AML-193 (cell line): ENCODE results near the gene RACK1.
"Not testable (repeated sequence)": the region's sequence is repeated elsewhere in the genome, so short reads cannot be mapped to it uniquely, and the experiment has no call there.

Experiments
- DNase-seq, 2 experiments: peaks; one replicate each; lab custom pipeline; 2025; lab: John Stamatoyannopoulos, UW

RACK1 gene

GRCh38 chr5:181212934-181213333 lies 30.8 kb downstream of the RACK1 start:
- DNase-seq = no peak

DNA sequence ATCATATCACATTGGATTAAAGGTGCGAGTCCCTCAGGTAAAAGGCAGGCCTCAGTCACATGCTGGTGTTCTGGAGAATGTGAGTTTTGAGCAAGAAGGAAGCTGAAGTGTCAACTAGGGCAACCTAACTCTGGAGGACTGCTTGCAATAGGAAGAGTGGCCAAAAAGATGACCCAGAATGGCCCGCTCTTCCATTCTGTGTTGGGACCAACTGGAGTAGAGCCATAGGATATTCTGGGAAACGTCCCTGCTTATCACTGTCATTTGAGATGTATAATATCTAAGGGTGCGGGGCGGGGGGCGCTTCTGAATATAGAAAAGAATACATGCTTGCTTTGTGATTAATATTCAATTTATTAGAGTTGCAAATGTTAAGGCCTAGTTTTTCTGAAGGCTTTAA lies 31.6 kb downstream of the RACK1 start:
- no peak for DNase-seq

GRCh38 chr5:181211208-181211607 lies 32.5 kb downstream of the RACK1 start:
- no peak for DNase-seq

DNA sequence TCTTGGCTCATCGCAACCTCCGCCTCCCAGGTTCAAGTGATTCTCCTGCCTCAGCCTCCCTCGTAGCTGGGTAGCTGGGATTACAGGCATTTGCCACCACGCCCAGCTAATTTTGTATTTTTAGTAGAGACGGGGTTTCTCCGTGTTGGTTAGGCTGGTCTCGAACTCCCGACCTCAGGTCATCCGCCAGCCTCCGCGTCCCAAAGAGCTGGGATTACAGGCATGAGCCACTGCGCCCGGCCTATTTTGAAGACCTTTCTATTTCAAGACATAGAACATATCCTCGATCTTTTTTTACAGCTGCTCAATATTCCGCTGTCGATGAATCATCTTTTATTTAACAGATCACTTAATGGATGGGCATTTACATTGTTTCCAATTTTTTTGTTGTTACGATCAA lies 33.0 kb downstream of the RACK1 start:
- DNase-seq = not testable (repeated sequence)

- DNase-seq = not testable (repeated sequence)
These were observed 33.6 kb downstream of the RACK1 start for GRCh38 chr5:181210148-181210547.

- not testable (repeated sequence) for DNase-seq
These were observed 34.7 kb downstream of the RACK1 start for GRCh38 chr5:181209006-181209405.

- DNase-seq = no peak
These were observed 35.8 kb downstream of the RACK1 start for GRCh38 chr5:181207960-181208253.

DNA sequence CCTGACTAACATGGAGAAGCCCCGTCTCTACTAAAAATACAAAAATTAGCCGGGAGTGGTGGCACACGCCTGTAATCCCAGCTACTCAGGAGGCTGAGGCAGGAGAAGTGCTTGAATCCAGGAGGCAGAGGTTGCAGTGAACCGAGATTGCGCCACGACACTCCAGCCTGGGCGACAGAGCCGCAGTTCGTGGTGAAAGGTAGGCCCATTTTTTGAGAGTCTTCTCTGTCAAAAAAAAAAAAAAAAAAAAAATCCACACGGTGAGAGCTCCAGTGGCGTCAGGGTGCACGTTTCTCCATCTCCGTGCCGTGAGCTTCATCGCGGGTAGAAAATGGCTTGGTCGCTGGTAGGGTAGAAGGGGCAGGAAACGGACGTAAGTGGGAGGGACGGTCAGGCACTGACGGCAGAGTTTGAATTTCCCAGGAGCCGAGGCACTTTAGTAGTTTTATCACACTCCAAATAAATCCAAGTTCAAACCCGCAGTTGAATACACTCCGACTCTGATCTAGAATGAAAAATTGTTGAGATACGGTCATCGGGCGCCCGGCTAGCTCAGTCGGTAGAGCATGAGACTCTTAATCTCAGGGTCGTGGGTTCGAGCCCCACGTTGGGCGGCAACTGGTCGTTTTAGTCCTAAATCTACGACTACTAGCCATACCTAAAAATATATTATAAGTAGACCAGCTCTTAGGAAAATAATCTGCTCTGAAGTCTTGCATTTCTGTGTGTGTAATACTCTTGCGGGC lies 36.3 kb downstream of the RACK1 start:
- DNase-seq = no peak

DNA sequence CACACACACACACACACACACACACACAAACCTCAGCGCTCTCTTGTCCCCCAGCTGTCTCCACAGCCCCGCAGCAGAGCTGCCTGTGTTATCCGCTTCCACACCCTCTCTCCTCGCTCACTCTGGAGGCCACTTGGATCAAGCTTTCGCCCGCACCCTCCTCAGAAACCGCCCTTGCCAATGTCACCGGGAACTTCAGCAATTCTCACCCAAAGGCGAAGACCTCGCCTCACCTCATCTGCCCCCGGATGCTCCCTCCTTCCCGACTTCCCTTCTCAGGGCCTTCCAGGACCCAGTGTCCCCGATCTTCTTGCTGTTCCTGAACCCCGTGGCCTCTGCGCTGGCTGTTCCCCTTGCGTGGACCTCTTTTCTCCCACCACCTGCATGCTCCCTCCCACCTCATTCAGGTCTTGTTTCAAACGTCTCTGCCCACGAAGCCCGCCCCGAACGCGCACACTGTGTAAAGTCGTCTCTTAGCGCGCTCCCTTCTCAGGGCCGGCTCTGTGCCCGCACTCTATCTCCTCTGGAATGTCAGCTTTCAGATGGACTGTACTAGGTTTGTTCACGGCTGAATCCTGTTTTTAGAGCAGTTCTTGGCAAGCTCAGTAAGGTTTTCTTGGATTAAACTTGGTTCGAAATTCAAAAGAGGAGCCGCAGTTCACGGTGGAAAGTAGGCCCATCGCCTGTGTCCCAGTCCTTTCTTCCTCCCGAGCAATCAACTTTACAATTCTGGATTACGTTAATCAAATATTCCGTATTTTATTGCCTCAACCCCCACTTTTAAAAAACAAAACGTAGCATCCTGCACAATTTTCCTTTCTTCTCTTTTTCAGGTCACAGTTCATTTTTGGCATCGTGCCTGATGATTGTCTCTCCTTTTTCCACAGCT lies 37.7 kb downstream of the RACK1 start:
- DNase-seq = no peak

GRCh38 chr5:181204826-181205760 lies 38.6 kb downstream of the RACK1 start, which contains the start of gene TRIM7:
Gene TRIM7 (minus strand): TSS chr5:181205196. CDS start chr5:181205110, 86 bp downstream.
- no peak for DNase-seq

DNA sequence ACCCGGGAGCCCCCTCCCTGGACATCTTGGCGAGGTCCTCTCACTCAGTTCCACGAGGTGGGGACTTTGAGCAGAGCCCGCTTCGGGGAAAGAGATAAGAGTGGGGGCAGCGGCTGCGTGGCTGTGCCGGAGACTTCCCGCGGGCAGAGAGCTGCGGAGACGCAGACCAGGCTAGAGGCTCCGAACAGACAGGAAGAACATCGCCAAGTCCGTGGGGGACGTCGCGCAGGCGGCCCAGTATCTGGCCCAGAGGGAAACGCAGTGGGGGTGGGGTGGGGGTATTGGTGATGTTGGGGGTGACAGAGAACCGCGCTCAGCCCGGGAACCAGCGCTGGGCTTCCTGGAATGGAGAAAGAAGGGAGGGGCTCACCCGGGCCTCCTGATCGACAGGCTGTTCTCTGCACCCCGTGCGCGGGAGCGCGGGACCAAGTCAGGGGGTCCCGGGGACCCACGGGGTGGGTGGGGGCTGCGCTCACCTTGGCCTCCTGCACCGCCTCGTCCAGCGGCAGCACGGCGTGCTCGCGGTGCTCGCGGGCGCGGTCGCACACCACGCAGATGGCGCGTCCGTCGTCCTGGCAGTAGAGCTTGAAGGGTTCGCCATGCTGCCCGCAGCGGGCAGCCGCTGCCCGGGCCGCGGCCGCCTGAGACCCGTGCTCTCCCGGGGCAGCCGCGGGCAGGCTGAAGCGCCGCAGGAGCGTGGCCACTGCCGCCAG lies 39.4 kb downstream of the RACK1 start:
- no peak for DNase-seq

GRCh38 chr5:181203777-181204112 lies 40.0 kb downstream of the RACK1 start:
- DNase-seq = no peak

- DNase-seq = no peak
These were observed 40.5 kb downstream of the RACK1 start for GRCh38 chr5:181203093-181203711.

DNA sequence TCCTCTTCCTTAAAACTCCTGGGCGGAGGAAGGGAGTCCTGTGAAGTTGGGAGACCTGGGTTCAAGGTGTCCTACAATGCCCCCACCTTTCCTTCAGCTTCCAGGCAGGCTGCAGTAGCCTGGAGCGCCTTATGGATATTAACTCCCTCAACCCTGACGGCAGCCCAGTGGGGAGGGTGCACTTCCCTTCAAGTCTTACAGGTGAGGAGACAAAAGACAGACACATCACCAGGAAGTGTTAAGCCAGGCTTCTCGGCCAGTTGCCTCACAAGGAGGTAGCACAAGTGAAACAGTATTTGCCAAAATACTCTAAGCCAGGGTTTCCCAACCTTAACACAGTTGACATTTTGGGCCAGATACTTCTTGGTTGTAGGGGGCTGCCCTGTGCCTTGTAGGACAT lies 42.9 kb downstream of the RACK1 start:
- DNase-seq = no peak

DNA sequence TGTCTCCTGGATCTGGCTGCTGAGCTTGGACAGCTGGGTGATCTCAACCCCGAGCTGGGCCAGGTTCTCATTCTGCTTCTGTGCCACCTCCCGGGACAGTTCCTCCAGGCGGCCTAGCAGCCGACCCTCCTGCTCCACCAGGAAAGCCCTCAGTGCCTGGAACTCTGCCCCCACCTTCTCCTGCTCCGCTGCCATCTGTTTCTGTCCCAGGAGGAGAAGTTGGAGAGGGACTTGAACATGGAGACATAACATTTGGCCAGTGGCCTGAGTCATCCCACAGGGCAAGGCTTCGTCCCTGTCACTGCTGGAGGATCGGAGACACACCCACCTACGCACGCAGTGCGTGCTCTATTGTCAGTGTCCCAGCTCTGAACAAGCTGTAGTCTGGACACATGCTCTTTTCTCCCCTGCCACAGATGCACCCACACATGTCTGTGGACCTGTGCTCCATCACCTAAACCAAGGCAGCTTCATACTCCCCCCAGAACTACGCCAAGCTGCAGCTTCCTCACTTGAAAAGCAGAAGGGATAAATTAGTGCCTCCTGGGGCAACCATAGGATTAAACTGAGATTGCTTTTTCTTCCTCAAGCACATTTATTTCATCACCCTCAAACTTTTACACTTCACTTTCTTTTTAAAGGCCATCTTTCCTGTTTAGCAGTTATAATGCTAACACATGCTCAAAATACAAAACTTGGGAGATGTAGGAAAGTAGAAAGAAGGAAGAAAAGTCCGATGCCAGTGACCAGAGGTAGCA lies 43.6 kb downstream of the RACK1 start:
- DNase-seq = no peak

DNA sequence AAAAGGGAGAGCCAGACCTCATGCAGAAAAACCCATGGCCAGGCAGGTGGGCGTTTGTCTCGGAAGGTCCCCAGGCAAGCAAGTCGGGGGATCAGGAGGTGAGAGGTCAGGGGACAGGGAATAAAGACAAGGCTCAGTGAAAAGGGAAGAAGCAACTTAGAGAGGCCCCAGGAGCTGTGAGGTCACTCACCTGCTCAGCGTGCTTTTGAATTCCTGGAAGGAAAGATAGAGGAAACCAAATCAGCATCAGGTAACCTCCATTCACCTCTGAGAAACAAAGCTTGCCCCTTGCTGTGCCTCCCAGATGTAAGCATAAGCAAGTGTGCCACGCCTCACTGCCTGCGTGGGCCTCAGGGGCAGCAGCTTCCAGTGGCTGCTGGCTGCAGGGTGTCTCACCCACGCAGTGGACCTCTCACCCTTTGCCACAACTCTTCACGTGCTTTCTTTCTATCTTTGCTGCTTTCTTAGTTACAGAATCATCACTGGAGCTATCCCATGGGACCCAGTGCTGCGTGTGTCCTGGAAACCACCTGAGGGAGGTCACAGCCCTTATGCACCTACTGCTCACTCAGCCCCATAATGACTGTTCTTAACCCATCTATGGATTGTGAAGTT lies 44.7 kb downstream of the RACK1 start:
- DNase-seq = no peak

DNA sequence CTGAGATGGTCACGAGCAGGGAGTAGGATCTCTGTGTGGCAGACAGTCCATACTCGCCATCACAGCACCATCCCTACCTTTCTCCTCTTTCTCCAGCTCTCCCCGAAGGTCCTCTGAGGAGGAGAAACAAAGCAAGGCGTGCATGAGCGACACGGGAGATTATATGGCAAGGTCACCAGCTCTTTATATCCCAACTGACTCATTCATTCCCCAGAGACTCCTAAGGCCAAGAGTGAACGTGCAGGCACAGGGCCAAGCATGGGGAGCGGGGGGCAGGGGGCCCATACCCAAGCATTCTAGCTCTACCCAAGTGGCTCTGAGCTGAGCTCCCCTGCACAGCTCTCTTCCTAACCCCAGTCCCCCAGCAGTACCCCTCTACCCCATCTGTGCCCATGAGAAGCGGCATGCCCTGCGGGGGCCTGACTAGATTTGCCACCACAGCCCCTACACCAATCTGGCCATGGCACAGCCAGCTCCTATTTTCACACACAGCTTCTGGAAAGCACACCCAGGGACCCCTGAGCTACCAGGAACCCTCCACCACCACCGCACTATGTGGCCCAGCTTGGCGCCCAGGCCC lies 45.5 kb downstream of the RACK1 start:
- no peak for DNase-seq

DNA sequence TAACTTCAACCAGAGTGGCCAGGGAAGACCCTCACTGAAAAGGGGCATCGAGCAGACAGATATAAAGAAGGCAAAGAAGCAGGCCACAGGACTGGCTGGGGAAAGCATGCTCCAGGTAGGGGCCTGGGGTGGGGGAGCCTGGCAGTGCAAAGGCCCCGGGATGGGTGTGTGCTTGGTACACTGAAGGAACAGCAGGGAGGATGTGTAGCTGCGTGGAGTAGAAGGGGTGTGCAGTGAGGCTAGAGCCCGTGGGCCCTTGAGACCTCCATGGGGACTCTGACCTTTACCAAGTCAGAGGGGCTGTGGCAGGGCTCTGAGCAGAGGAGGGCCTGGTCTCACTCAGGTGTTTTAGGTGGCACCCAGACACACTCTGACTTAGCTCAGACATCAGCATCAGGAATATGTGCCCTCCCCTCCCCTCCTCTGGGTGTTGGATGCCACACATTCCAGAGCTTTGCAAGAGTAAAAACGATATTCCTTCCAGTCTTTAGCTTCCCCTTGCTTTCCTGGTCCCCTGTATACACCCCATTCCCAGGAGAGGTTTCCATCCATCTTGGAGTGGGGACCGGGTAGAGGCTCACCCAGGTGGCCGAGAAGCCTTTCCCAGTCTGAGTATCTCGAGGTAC lies 46.3 kb downstream of the RACK1 start:
- DNase-seq = no peak

DNA sequence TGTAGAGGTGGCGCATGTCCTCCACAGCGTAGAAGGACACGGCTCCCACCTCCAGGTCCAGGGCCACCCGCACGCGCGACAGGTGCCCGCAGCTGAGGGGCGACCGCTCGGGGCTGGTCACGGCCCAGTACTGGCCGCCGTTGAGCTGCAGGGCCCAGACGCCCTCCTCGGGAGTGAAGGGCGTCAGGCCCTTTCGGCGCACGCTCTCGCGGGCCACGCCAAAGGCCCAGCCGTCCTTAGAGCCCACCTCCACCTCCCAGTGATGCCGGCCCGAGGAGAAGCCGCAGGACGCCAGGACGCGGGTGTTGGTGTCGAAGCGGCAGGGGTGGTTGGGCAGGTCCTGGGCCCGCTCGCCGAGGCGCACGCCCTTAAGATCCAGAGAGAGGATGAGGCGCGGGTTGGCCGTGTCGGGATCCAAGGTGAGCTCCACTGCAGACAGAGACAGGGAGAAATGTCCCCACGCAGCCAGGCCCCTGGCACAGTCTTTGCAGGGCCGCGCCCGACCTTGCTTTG lies 48.4 kb downstream of the RACK1 start:
- no peak for DNase-seq
